Thyroid gland (tissue), 4 donors: ENCODE measurements around the gene CNDP1. TPM values are rescaled to one million over a fixed set of nuclear protein-coding genes. Genes with fewer than 3 reads are reported as not detected.

ENCODE experiments used
- DNase-seq, 2 donors: peaks; one replicate each; pipeline ENCODE4 v3.0.0-alpha.2; 2019
- H3K27ac ChIP-seq, 3 donors: fragments of 200-600 bp; sonication (generic); 1 replicate in 2 of 3; 2 replicates in 1 of 3; pipeline ENCODE4 v1.5.1; 2016 to 2019; ENCODE audit warnings: mild to moderate bottlenecking in 1 of 3, moderate library complexity in 1 of 3
- H3K27me3 ChIP-seq: fragments of 200-600 bp; sonication (generic); one replicate; pipeline ENCODE4 v1.5.1; 2019
- H3K36me3 ChIP-seq, 2 donors: fragments of 200-600 bp; sonication (generic); one replicate each; pipeline ENCODE4 v1.5.1; 2016 to 2019
- H3K4me1 ChIP-seq, 2 donors: fragments of 200-600 bp; sonication (generic); one replicate each; pipeline ENCODE4 v1.5.1; 2017 to 2019
- H3K4me3 ChIP-seq, 3 donors: fragments of 200-600 bp; sonication (generic); replicated peaks in 1 of 3; 1 replicate in 2 of 3; 2 replicates in 1 of 3; pipeline ENCODE4 v1.5.1; 2016; ENCODE audit warnings: mild to moderate bottlenecking in 1 of 3
- H3K9me3 ChIP-seq: fragments of 200-600 bp; sonication (generic); one replicate; pipeline ENCODE4 v1.5.1; 2017
- POLR2A ChIP-seq, 2 donors: fragments of 450-650 bp; IDR thresholded peaks; one replicate each; pipeline ENCODE4 v1.6.1; 2017; ENCODE audit warnings: antibody characterized with exemption in 2 of 2, mild to moderate bottlenecking in 2 of 2, moderate library complexity in 1 of 2
- WGBS, 2 donors: methylation state at CpG; one replicate each; pipeline ENCODE4 v1.1.5; 2017; 5-methylcytosine and 5-hydroxymethylcytosine counted together
- intact Hi-C: fragments of 100-400 bp; cut with DNase I; formaldehyde crosslinking; loops from one replicate; pipeline ENCODE4 v1.15.1; 2023
- total RNA-seq, 4 donors: library from RNA; depleted of rRNA; stranded (reverse); fragments of >200 nt; gene quantifications; one replicate each; pipeline ENCODE4 v1.2.3, GENCODE V29; 2016
- TF ChIP-seq, protein P1 (sequence below), 6 experiments: fragments of 200-600 bp in 3 of 6; fragments of 450-650 bp in 3 of 6; sonication (generic) in 3 of 6; IDR thresholded peaks; one replicate each; pipeline ENCODE4 v1.5.1; 2016 to 2019; ENCODE audit warnings: antibody characterized with exemption in 6 of 6, mild to moderate bottlenecking in 2 of 6, inconsistent platforms in 1 of 6, moderate library complexity in 1 of 6

Gene CNDP1
- total RNA-seq, 4 donors from 2014 or later, result 0.25 to 1.0 TPM; not detected in 2

GRCh38 chr18:74544898-74545297 lies 10.6 kb downstream of the CNDP1 start:
- DNase-seq, result no peak
- no peak for TF ChIP-seq POLR2A (IDR thresholded peaks at IDR 0.05)
- TF ChIP-seq, protein P1, sequence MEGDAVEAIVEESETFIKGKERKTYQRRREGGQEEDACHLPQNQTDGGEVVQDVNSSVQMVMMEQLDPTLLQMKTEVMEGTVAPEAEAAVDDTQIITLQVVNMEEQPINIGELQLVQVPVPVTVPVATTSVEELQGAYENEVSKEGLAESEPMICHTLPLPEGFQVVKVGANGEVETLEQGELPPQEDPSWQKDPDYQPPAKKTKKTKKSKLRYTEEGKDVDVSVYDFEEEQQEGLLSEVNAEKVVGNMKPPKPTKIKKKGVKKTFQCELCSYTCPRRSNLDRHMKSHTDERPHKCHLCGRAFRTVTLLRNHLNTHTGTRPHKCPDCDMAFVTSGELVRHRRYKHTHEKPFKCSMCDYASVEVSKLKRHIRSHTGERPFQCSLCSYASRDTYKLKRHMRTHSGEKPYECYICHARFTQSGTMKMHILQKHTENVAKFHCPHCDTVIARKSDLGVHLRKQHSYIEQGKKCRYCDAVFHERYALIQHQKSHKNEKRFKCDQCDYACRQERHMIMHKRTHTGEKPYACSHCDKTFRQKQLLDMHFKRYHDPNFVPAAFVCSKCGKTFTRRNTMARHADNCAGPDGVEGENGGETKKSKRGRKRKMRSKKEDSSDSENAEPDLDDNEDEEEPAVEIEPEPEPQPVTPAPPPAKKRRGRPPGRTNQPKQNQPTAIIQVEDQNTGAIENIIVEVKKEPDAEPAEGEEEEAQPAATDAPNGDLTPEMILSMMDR (IDR thresholded peaks at IDR 0.05), result no peak
- Histone ChIP-seq H3K27me3 (no peaks in the 10 kb centered on the region), H3K9me3 (no peaks in the 10 kb centered on the region), H3K36me3 (no peaks in the 10 kb centered on the region), H3K4me1 (peaks cover 4 to 11% of the 10 kb centered on the region in 2 donors), H3K27ac (no peak overlapping the region), H3K4me3 (no peak overlapping the region)
- intact Hi-C loops, result no loop called here
- WGBS, 2 donors, result 61 to 65% methylated on average over 7 to 8 of the region's 8 CpGs

- 95 to 99% methylated on average over 8 to 11 of the region's 11 CpGs for WGBS, 2 donors
- Histone ChIP-seq H3K9me3 (no peaks in the 10 kb centered on the region), H3K27me3 (no peaks in the 10 kb centered on the region), H3K4me3 (no peak overlapping the region), H3K4me1 (peaks cover 4 to 7% of the 10 kb centered on the region in 2 donors), H3K36me3 (no peaks in the 10 kb centered on the region), H3K27ac (peak overlapping the region in 1 of 3 donors; percentile 35)
- intact Hi-C loops, result no loop called here
- DNase-seq, result no peak
- TF ChIP-seq, protein P1 (IDR thresholded peaks at IDR 0.05), result no peak
- no peak for TF ChIP-seq POLR2A (IDR thresholded peaks at IDR 0.05)
Measured at GRCh38 chr18:74546007-74546406, 11.7 kb downstream of the CNDP1 start.

GRCh38 chr18:74546751-74547530 lies 12.6 kb downstream of the CNDP1 start:
- Histone ChIP-seq H3K4me1 (peaks cover 4 to 10% of the 10 kb centered on the region in 2 donors), H3K27ac (peak overlapping the region in 1 of 3 donors; percentile 19), H3K27me3 (no peaks in the 10 kb centered on the region), H3K9me3 (no peaks in the 10 kb centered on the region), H3K4me3 (no peak overlapping the region), H3K36me3 (no peaks in the 10 kb centered on the region)
- intact Hi-C loops, result no loop called here
- TF ChIP-seq, protein P1 (IDR thresholded peaks at IDR 0.05), result no peak
- DNase-seq, result no peak
- 66 to 72% methylated on average over 9 of the region's 9 CpGs for WGBS, 2 donors

DNA sequence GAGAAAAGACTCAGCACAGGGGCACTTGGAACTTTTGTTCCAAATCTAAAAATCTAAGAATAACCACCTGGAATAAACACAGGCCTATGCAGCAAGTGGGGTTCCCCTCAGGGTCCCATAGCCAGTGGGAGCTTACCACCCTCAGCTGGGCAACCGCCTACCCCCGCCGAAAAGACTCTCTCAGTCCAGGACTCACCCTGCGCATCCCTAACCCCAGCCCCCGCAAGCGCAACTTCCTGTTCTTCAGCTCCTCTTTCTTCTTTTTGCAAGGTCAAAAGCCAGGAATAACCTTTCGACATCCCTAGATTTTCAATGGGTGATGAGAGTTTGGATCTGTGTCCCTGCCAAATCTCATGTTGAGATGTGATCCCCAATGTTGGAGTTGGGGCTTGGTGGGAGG lies 13.6 kb downstream of the CNDP1 start:
- H3K4me3 ChIP-seq, result no peak overlapping the region
- no peaks in the 10 kb centered on the region for H3K36me3 ChIP-seq
- no peaks in the 10 kb centered on the region for H3K9me3 ChIP-seq
- H3K27me3 ChIP-seq, result no peaks in the 10 kb centered on the region
- intact Hi-C loops, result no loop called here
- H3K27ac ChIP-seq, result no peak overlapping the region
- DNase-seq, result no peak
- 96 to 97% methylated on average over 7 of the region's 7 CpGs for WGBS, 2 donors
- H3K4me1 ChIP-seq, result peaks cover 4 to 10% of the 10 kb centered on the region in 2 donors
- TF ChIP-seq, protein P1 (IDR thresholded peaks at IDR 0.05), result no peak
- TF ChIP-seq POLR2A (IDR thresholded peaks at IDR 0.05), result no peak

DNA sequence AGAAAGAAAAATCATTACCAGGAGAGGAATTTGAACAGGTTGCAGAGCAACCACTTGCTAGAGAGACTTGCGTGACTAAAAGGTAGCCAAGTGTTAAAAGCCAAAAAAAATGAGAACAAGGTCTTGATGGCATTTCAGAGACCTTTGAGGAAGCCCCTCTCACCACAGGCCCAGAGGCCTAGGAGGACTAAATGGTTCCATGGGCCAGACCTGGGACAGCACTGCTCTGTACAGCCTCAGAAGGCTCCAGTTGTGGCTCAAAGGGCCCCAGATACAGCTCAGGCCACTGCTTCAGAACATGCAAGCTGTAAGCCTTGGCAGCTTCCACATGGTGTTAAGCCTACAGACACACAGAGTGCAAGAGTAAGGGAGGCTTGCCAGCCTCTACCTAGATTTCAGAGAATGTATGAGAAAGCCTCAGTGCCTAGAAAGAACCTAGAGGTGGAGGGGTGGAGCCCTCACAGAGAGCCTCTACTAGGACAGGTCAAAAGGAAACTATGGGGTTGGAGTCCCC lies 15.3 kb downstream of the CNDP1 start:
- H3K4me1 ChIP-seq, result peaks cover 4 to 10% of the 10 kb centered on the region in 2 donors
- no peaks in the 10 kb centered on the region for H3K36me3 ChIP-seq
- no peak for TF ChIP-seq POLR2A (IDR thresholded peaks at IDR 0.05)
- TF ChIP-seq, protein P1 (IDR thresholded peaks at IDR 0.05), result no peak
- intact Hi-C loops, result loop anchor here (5.0 kb wide), 1 partner anchor 352 kb away; no protein-coding TSS in a partner anchor
- DNase-seq, result no peak
- 98 to 100% methylated on average over 1 of the region's 1 CpG for WGBS, 2 donors
- H3K27me3 ChIP-seq, result no peaks in the 10 kb centered on the region
- no peaks in the 10 kb centered on the region for H3K9me3 ChIP-seq
- H3K27ac ChIP-seq, result no peak overlapping the region
- H3K4me3 ChIP-seq, result no peak overlapping the region
